Right cardiac atrium (tissue), 5 donors: ENCODE measurements around the gene ZNF182. TPM values are rescaled to one million over a fixed set of nuclear protein-coding genes. Genes with fewer than 3 reads are reported as not detected.

Source experiments
- polyA plus RNA-seq: library from polyadenylated mRNA; stranded (reverse); fragments of 200-250 nt; gene quantifications from one replicate; pipeline ENCODE4 v1.2.3, GENCODE V29; 2013
- total RNA-seq, 4 donors: library from RNA; stranded (reverse); fragmentation: NEBNext Ultra II Directional; extraction: Animal tissue kit (Norgen Biotek cat#: 25700); gene quantifications; one replicate each; pipeline ENCODE4 v1.2.1, GENCODE V29; 2021
- donor health status: healthy with polysubstance abuse.
- donor health status: DM: no; HTN: yes; CAD: no.
- donor health status: DM: no; HTN: no; CAD: no.
- donor health status: DM: no; HTN: yes; CAD: no; lungs with severe emphysema.
- donor health status: DM: yes; HTN: yes; CAD: no.

Gene ZNF182
- total and polyA plus RNA-seq, 5 donors, result 1.9 to 4.4 (median 3.1) TPM

Other genes starting within 250 kb of the ZNF182 start
- 10 to 100 TPM in 2 of 4 donors, 1 to 10 TPM in 2; 6.2 to 12.4 (median 9.8) TPM for gene ZNF81, start 167.1 kb downstream of the ZNF182 start, total RNA-seq
- 2.2 TPM for gene ZNF81, start 167.1 kb downstream of the ZNF182 start, polyA plus RNA-seq
- gene SPACA5, start 3.0 kb upstream of the ZNF182 start, total RNA-seq, result not detected
- not detected for gene SPACA5, start 3.0 kb upstream of the ZNF182 start, polyA plus RNA-seq
- 1 to 10 TPM; 2.7 to 3.7 (median 3.0) TPM for gene ZNF630, start 67.7 kb upstream of the ZNF182 start, total RNA-seq
- 2.3 TPM for gene ZNF630, start 67.7 kb upstream of the ZNF182 start, polyA plus RNA-seq
- gene SPACA5B, start 126.6 kb upstream of the ZNF182 start, total RNA-seq, result not detected
- gene SPACA5B, start 126.6 kb upstream of the ZNF182 start, polyA plus RNA-seq, result not detected
- gene SSX5, start 192.8 kb upstream of the ZNF182 start, total RNA-seq, result not detected
- gene SSX5, start 192.8 kb upstream of the ZNF182 start, polyA plus RNA-seq, result not detected